ENCODE results near the gene RETREG1.

Gene RETREG1

GRCh38 chr5:16559702-16560101 lies 57.1 kb downstream of the RETREG1 start:
- Histone ChIP-seq H3K4me3 (replicated peaks; ENCODE audit: insufficient read depth, low read length) (no peak overlapping the region), H3K27me3 (ENCODE audit: insufficient read depth, poor library complexity, severe bottlenecking) (no peaks in the 10 kb centered on the region), H3K27ac (replicated peaks) (no peak overlapping the region)
- no peak for DNase-seq (ENCODE audit: low read depth in 1 of 2, low spot score in 1 of 2)
- TF ChIP-seq, protein P1, sequence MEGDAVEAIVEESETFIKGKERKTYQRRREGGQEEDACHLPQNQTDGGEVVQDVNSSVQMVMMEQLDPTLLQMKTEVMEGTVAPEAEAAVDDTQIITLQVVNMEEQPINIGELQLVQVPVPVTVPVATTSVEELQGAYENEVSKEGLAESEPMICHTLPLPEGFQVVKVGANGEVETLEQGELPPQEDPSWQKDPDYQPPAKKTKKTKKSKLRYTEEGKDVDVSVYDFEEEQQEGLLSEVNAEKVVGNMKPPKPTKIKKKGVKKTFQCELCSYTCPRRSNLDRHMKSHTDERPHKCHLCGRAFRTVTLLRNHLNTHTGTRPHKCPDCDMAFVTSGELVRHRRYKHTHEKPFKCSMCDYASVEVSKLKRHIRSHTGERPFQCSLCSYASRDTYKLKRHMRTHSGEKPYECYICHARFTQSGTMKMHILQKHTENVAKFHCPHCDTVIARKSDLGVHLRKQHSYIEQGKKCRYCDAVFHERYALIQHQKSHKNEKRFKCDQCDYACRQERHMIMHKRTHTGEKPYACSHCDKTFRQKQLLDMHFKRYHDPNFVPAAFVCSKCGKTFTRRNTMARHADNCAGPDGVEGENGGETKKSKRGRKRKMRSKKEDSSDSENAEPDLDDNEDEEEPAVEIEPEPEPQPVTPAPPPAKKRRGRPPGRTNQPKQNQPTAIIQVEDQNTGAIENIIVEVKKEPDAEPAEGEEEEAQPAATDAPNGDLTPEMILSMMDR (IDR thresholded peaks at IDR 0.05; ENCODE audit: insufficient read depth, low read length), result no peak
- TF ChIP-seq GABPA (IDR thresholded peaks at IDR 0.05; ENCODE audit: low read depth) (no peak), REST (IDR thresholded peaks at IDR 0.05; ENCODE audit: insufficient replicate concordance, low read depth) (no peak), POLR2AphosphoS5 (IDR thresholded peaks at IDR 0.05; ENCODE audit: low read depth) (no peak), SPI1 (IDR thresholded peaks at IDR 0.05; ENCODE audit: borderline replicate concordance, low read depth) (no peak)

DNA sequence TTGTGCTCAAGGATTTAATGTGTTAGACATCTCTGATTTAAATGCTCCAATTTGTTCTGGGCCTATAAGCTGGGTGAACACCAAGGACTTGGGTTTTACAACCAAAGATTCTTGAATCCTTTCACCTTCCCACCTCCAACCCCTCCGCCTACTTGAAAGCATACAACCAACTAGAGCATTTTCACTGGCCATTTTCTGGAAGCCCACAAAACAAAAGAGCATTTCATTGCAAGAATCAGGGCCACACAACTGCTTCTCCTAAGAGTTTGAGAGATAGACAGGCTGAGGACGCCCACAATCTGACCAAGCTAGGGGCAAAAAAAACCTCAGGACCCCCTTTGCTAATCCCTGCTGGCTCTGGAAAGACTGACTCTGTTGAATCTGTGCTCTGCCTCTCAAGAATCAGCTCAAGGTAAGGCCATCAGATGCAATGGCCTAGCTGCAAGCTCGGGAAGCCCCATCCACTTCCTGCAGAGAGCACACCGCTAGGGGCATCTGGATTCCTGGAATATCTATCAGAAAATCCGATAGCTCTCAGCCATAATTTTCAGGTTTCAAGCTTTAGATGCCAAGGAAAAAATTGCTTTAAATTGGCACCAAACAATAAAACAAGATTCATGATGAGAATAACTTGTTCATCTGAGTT lies 57.7 kb downstream of the RETREG1 start:
- Histone ChIP-seq H3K4me3 (replicated peaks; ENCODE audit: insufficient read depth, low read length) (no peak overlapping the region), H3K27me3 (ENCODE audit: insufficient read depth, poor library complexity, severe bottlenecking) (no peaks in the 10 kb centered on the region), H3K27ac (replicated peaks) (no peak overlapping the region)
- no peak for DNase-seq (ENCODE audit: low read depth in 1 of 2, low spot score in 1 of 2)
- TF ChIP-seq REST (IDR thresholded peaks at IDR 0.05; ENCODE audit: insufficient replicate concordance, low read depth), result no peak
- TF ChIP-seq SPI1 (IDR thresholded peaks at IDR 0.05; ENCODE audit: borderline replicate concordance, low read depth), result no peak
- TF ChIP-seq GABPA (IDR thresholded peaks at IDR 0.05; ENCODE audit: low read depth), result no peak
- no peak for TF ChIP-seq POLR2AphosphoS5 (IDR thresholded peaks at IDR 0.05; ENCODE audit: low read depth)
- TF ChIP-seq, protein P1 (IDR thresholded peaks at IDR 0.05; ENCODE audit: insufficient read depth, low read length), result no peak

DNA sequence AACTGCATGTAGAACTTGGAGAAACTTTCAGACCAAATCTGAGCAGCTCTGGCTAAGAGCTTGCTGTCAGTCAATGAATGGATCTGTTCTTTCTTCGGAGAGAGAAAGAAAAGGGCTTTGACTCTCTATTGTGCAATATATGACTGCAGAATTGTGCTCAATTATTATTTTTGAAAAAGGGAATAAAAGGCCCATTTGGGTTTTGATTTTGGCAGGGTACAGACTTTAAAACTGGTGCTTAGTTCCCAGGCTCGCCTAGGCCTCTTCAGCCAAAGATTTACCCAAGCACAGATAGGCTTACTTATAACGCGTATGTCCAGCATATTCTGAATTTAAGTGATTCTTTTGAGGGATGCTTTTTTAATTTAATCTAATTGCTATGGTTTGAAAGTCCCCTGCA lies 59.3 kb downstream of the RETREG1 start:
- Histone ChIP-seq H3K27ac (replicated peaks) (no peak overlapping the region), H3K27me3 (ENCODE audit: insufficient read depth, poor library complexity, severe bottlenecking) (no peaks in the 10 kb centered on the region), H3K4me3 (replicated peaks; ENCODE audit: insufficient read depth, low read length) (no peak overlapping the region)
- DNase-seq (ENCODE audit: low read depth in 1 of 2, low spot score in 1 of 2), result no peak
- no peak for TF ChIP-seq REST (IDR thresholded peaks at IDR 0.05; ENCODE audit: insufficient replicate concordance, low read depth)
- no peak for TF ChIP-seq POLR2AphosphoS5 (IDR thresholded peaks at IDR 0.05; ENCODE audit: low read depth)
- TF ChIP-seq SPI1 (IDR thresholded peaks at IDR 0.05; ENCODE audit: borderline replicate concordance, low read depth), result no peak
- TF ChIP-seq GABPA (IDR thresholded peaks at IDR 0.05; ENCODE audit: low read depth), result no peak
- TF ChIP-seq, protein P1 (IDR thresholded peaks at IDR 0.05; ENCODE audit: insufficient read depth, low read length), result no peak

Measured in HL-60 (cell line).